T-cell (primary cell): ENCODE measurements around the gene GREB1. TPM values are rescaled to one million over a fixed set of nuclear protein-coding genes. Genes with fewer than 3 reads are reported as not detected.

ENCODE experiments used
- ATAC-seq, 4 experiments: fragments of 200-7000 bp in 3 of 4; fragments of 150-1000 bp in 1 of 4; cut with Tn5 transposase; replicated peaks in 1 of 4; 1 replicate in 3 of 4; 2 replicates in 1 of 4; pipeline ENCODE4 v1.10.0; 2021; ENCODE audit warnings: moderate library complexity in 3 of 4, mild to moderate bottlenecking in 2 of 4, moderate number of reproducible peaks in 1 of 4
- CTCF ChIA-PET, 2 donors: fragments of 300-600 bp; sonication (Branson Sonifier 250); formaldehyde crosslinking; loops; one replicate each; lab custom pipeline; 2022; ENCODE audit warnings: antibody characterized with exemption in 2 of 2; lab: Charles Lee
- POLR2A ChIA-PET, 2 donors: fragments of 300-600 bp; sonication (Branson Sonifier 250); formaldehyde crosslinking; loops; one replicate each; lab custom pipeline; 2022; ENCODE audit warnings: antibody characterized with exemption in 2 of 2; lab: Charles Lee
- DNase-seq, 35 experiments: peaks; one replicate each; pipeline versions ENCODE4 v3.0.0 to v3.0.0-alpha.2; 2013 to 2023
- H3K27ac ChIP-seq: one replicate; pipeline ENCODE4 v1.5.1; 2013; ENCODE audit warnings: low read length
- H3K27me3 ChIP-seq, 2 experiments: replicated peaks in 1 of 2; 1 replicate in 1 of 2; 2 replicates in 1 of 2; pipeline versions ENCODE4 v1.6.1 to v1.7.0; 2013; ENCODE audit warnings: low read length in 1 of 2, mixed read lengths in 1 of 2; ENCODE audit not compliant: control insufficient read depth in 2 of 2, insufficient read depth in 2 of 2; ENCODE audit errors: extremely low read depth in 1 of 2
- H3K36me3 ChIP-seq, 2 donors: 1 replicate in 1 of 2; 2 replicates in 1 of 2; pipeline versions ENCODE4 v1.6.1 to v1.7.0; 2013; ENCODE audit warnings: low read length in 1 of 2; ENCODE audit not compliant: control insufficient read depth in 2 of 2, insufficient read depth in 1 of 2; ENCODE audit errors: extremely low read depth in 1 of 2
- H3K4me1 ChIP-seq, 2 experiments: 1 replicate in 1 of 2; 2 replicates in 1 of 2; pipeline versions ENCODE4 v1.6.1 to v1.7.0; 2013; ENCODE audit warnings: low read length in 2 of 2, mixed read lengths in 1 of 2; ENCODE audit not compliant: insufficient read depth in 2 of 2, control insufficient read depth in 1 of 2; ENCODE audit errors: extremely low read depth in 1 of 2
- H3K4me3 ChIP-seq, 2 donors: 1 replicate in 1 of 2; 2 replicates in 1 of 2; pipeline versions ENCODE4 v1.5.1 to v1.7.0; 2013; ENCODE audit warnings: mild to moderate bottlenecking in 2 of 2, low read length in 1 of 2, moderate library complexity in 1 of 2; ENCODE audit not compliant: control insufficient read depth in 1 of 2; ENCODE audit errors: extremely low read depth in 1 of 2
- H3K9me3 ChIP-seq: 2 replicates; pipeline ENCODE4 v1.7.0; 2013
- H3K27ac Mint-ChIP-seq, 2 donors: one replicate each; pipeline ENCODE4 v1.8.0; 2020 to 2021; ENCODE audit warnings: mild to moderate bottlenecking in 2 of 2, mixed read lengths in 2 of 2
- H3K27me3 Mint-ChIP-seq, 2 donors: one replicate each; pipeline ENCODE4 v1.8.0; 2021 to 2022; ENCODE audit warnings: mixed read lengths in 2 of 2
- H3K36me3 Mint-ChIP-seq: one replicate; pipeline ENCODE4 v1.8.0; 2021; ENCODE audit warnings: mixed read lengths
- H3K4me1 Mint-ChIP-seq, 3 donors: one replicate each; pipeline ENCODE4 v1.8.0; 2020 to 2022; ENCODE audit warnings: mixed read lengths in 3 of 3, mild to moderate bottlenecking in 1 of 3
- H3K4me3 Mint-ChIP-seq, 3 donors: one replicate each; pipeline ENCODE4 v1.8.0; 2020 to 2022; ENCODE audit warnings: mild to moderate bottlenecking in 3 of 3, mixed read lengths in 3 of 3, moderate library complexity in 3 of 3
- H3K9me3 Mint-ChIP-seq, 3 donors: one replicate each; pipeline ENCODE4 v1.8.0; 2020 to 2022; ENCODE audit warnings: mixed read lengths in 3 of 3
- WGBS: methylation state at CpG from one replicate; pipeline ENCODE4 v1.1.5; 2013; ENCODE audit warnings: missing lambda C conversion rate; ENCODE audit not compliant: insufficient coverage; 5-methylcytosine and 5-hydroxymethylcytosine counted together
- total RNA-seq, 35 experiments: library from RNA in 6 of 35; stranded (reverse) in 6 of 35; fragments of 120-200 nt in 1 of 35; gene quantifications; one replicate each; pipeline versions ENCODE4 v1.2.1 to v1.2.4 and lab custom pipeline; 2013 to 2026

The GREB1 gene
- total RNA-seq, 5 donors from 2014 or later (not counting 1 experiment from before 2014, with no cell fraction given), result 0.23 to 1.2 (median 0.63) TPM

GRCh38 chr2:11515490-11515981 lies 18.3 kb upstream of the GREB1 start:
- H3K27ac Mint-ChIP-seq, result no peak overlapping the region
- no peaks in the 10 kb centered on the region for H3K36me3 Mint-ChIP-seq
- DNase-seq (no peak), ATAC-seq (no peak)
- no peak overlapping the region for H3K4me3 Mint-ChIP-seq
- ChIA-PET CTCF (no interaction called here), POLR2A (interaction anchor here in 1 of 2 donors (0.5 kb wide), 1 partner anchor 856 kb away, joined by 5 read pairs; no protein-coding TSS in a partner anchor)
- no peak overlapping the region for H3K4me3 ChIP-seq
- no peak overlapping the region for H3K27ac ChIP-seq
- peaks cover 0 to 14% of the 10 kb centered on the region in 2 experiments for H3K27me3 ChIP-seq
- no peaks in the 10 kb centered on the region for H3K36me3 ChIP-seq
- WGBS, result 67% methylated on average over 3 of the region's 6 CpGs
- no peaks in the 10 kb centered on the region for H3K4me1 Mint-ChIP-seq
- H3K27me3 Mint-ChIP-seq, result peaks cover 15 to 19% of the 10 kb centered on the region in 2 donors
- H3K9me3 Mint-ChIP-seq, result peaks cover 3 to 10% (median 5%) of the 10 kb centered on the region in 3 donors
- H3K4me1 ChIP-seq, result no peaks in the 10 kb centered on the region
- no peaks in the 10 kb centered on the region for H3K9me3 ChIP-seq

DNA sequence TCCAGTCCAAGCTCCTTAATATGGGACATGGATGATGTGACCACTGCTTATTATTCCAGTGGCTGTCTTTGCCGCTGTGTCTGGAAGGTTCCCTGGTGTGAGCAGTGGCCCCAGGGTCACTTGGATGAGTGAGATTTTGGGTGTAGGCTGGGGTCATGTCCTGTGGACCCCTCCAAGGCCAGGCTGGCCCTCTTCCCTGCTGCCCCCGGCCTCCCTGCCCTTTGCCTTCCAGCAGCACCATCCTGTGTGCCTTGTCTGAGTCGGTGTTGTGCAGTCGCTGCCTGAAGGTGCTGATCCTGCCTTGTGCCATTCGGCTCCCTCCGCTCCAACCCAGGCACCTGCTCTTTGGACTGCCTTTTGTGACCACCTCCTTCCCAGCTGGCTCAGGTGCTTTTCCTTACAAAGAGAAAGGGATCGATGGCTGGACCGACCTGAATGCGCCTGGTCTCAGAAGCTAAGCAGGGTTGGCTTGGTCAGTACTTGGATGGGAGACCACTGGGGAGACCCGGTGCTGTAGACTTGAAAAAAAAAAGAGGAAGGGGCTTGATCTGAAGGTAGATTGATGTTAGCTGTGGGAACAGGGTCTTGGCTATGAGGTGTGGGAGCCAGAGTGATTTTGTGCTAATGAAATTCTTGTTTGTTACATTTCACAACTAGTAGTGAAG lies 16.7 kb upstream of the GREB1 start:
- Mint-ChIP-seq H3K36me3 (no peaks in the 10 kb centered on the region), H3K27me3 (peaks cover 17 to 21% of the 10 kb centered on the region in 2 donors), H3K4me1 (no peaks in the 10 kb centered on the region), H3K9me3 (peaks cover 5 to 11% (median 6%) of the 10 kb centered on the region in 3 donors), H3K4me3 (no peak overlapping the region), H3K27ac (no peak overlapping the region)
- H3K4me3 ChIP-seq, result no peak overlapping the region
- H3K9me3 ChIP-seq, result no peaks in the 10 kb centered on the region
- peaks cover 0 to 14% of the 10 kb centered on the region in 2 experiments for H3K27me3 ChIP-seq
- ChIA-PET CTCF (no interaction called here), POLR2A (no interaction called here)
- no peaks in the 10 kb centered on the region for H3K36me3 ChIP-seq
- no peaks in the 10 kb centered on the region for H3K4me1 ChIP-seq
- H3K27ac ChIP-seq, result no peak overlapping the region
- WGBS, result 85% methylated on average over 9 of the region's 10 CpGs
- DNase-seq (no peak), ATAC-seq (no peak)

GRCh38 chr2:11517906-11518305 lies 15.9 kb upstream of the GREB1 start:
- no peak overlapping the region for H3K27ac Mint-ChIP-seq
- DNase-seq (no peak), ATAC-seq (no peak)
- H3K36me3 Mint-ChIP-seq, result no peaks in the 10 kb centered on the region
- no peaks in the 10 kb centered on the region for H3K4me1 Mint-ChIP-seq
- peaks cover 5 to 11% (median 6%) of the 10 kb centered on the region in 3 donors for H3K9me3 Mint-ChIP-seq
- POLR2A ChIA-PET, result no interaction called here
- H3K4me3 Mint-ChIP-seq, result no peak overlapping the region
- no peak overlapping the region for H3K4me3 ChIP-seq
- H3K27ac ChIP-seq, result no peak overlapping the region
- peaks cover 17 to 25% of the 10 kb centered on the region in 2 donors for H3K27me3 Mint-ChIP-seq
- no peaks in the 10 kb centered on the region for H3K9me3 ChIP-seq
- H3K4me1 ChIP-seq, result no peaks in the 10 kb centered on the region
- WGBS, result 71% methylated on average over 3 of the region's 3 CpGs
- no peaks in the 10 kb centered on the region for H3K36me3 ChIP-seq
- peaks cover 0 to 14% of the 10 kb centered on the region in 2 experiments for H3K27me3 ChIP-seq
- CTCF ChIA-PET, result no interaction called here

GRCh38 chr2:11520092-11520693 lies 13.7 kb upstream of the GREB1 start:
- Mint-ChIP-seq H3K9me3 (peaks cover 5 to 11% (median 6%) of the 10 kb centered on the region in 3 donors), H3K4me3 (no peak overlapping the region), H3K27me3 (peaks cover 17% of the 10 kb centered on the region in 2 donors), H3K36me3 (no peaks in the 10 kb centered on the region), H3K27ac (no peak overlapping the region), H3K4me1 (no peaks in the 10 kb centered on the region)
- Histone ChIP-seq H3K27me3 (peaks cover 0 to 14% of the 10 kb centered on the region in 2 experiments), H3K36me3 (no peaks in the 10 kb centered on the region), H3K9me3 (no peaks in the 10 kb centered on the region), H3K27ac (no peak overlapping the region), H3K4me1 (no peaks in the 10 kb centered on the region), H3K4me3 (no peak overlapping the region)
- DNase-seq, result no peak
- no CpG with 5 or more reads among the region's 3 CpGs for WGBS
- ChIA-PET POLR2A (no interaction called here), CTCF (interaction anchor here in 1 of 2 donors (0.6 kb wide), 1 partner anchor 153 kb away, joined by 3 read pairs; no protein-coding TSS in a partner anchor)
- no peak for ATAC-seq

- Histone ChIP-seq H3K36me3 (no peaks in the 10 kb centered on the region), H3K4me3 (no peak overlapping the region), H3K27ac (no peak overlapping the region), H3K27me3 (peaks cover 0 to 9% of the 10 kb centered on the region in 2 experiments), H3K9me3 (no peaks in the 10 kb centered on the region), H3K4me1 (no peaks in the 10 kb centered on the region)
- POLR2A ChIA-PET, result no interaction called here
- no peaks in the 10 kb centered on the region for H3K36me3 Mint-ChIP-seq
- CTCF ChIA-PET, result no interaction called here
- ATAC-seq (no peak), DNase-seq (no peak)
- 93% methylated on average over 3 of the region's 8 CpGs for WGBS
- H3K9me3 Mint-ChIP-seq, result peaks cover 5 to 12% (median 6%) of the 10 kb centered on the region in 3 donors
- peaks cover 12 to 14% of the 10 kb centered on the region in 2 donors for H3K27me3 Mint-ChIP-seq
- no peak overlapping the region for H3K4me3 Mint-ChIP-seq
- H3K27ac Mint-ChIP-seq, result no peak overlapping the region
- no peaks in the 10 kb centered on the region for H3K4me1 Mint-ChIP-seq
Observed at GRCh38 chr2:11521775-11522174, 12.1 kb upstream of the GREB1 start.

DNA sequence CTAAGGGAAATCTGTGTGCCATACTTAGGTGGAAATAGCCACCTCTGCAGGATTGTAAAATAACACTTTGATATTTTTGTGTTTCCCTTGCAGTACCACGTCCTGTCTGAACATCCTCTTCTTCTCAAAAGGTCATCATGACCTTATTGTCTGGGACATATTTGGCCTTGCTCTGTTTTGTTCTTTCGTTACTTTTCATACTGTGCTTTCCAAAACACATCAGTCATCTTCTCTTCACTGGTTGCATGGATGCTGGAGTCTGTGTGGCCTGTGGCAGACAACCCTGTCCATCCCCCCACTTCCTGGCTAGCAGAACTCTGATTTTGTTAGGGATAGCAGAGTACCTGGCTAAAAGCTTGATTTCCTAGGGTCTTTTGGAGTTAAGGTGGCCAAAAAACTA lies 9.4 kb upstream of the GREB1 start:
- H3K9me3 Mint-ChIP-seq, result peaks cover 5 to 11% (median 6%) of the 10 kb centered on the region in 3 donors
- H3K27ac ChIP-seq, result no peak overlapping the region
- CTCF ChIA-PET, result no interaction called here

More for the DNA sequence above, 9.4 kb upstream of the GREB1 start:
- ATAC-seq (no peak), DNase-seq (no peak)
- POLR2A ChIA-PET, result interaction anchor here in 1 of 2 donors (0.6 to 0.7 kb wide), 2 partner anchors 14 to 1788 kb away, joined by 3 to 6 read pairs; no protein-coding TSS in a partner anchor
- Histone ChIP-seq H3K36me3 (no peaks in the 10 kb centered on the region), H3K27me3 (peaks cover 0 to 7% of the 10 kb centered on the region in 2 experiments), H3K4me3 (no peak overlapping the region), H3K9me3 (no peaks in the 10 kb centered on the region), H3K4me1 (no peaks in the 10 kb centered on the region)
- Mint-ChIP-seq H3K4me1 (no peaks in the 10 kb centered on the region), H3K27me3 (peaks cover 28 to 34% of the 10 kb centered on the region in 2 donors), H3K27ac (no peak overlapping the region), H3K36me3 (no peaks in the 10 kb centered on the region), H3K4me3 (no peak overlapping the region)
- 25% methylated on average over 1 of the region's 2 CpGs for WGBS
